Activated CD4-positive, alpha-beta T cell treated with anti-CD3 and anti-CD28 coated beads, Interleukin-2, amount 10 ng/mL, durations not matched to agents 7 days and 5 days (primary cell): Measurements from ENCODE around the gene DLK1. TPM values are rescaled to one million over a fixed set of nuclear protein-coding genes. Genes with fewer than 3 reads are reported as not detected.

Source experiments
- CTCF ChIA-PET: fragments of 350-600 bp; sonication (Branson Sonifier 250); formaldehyde crosslinking; loops from one replicate; lab custom pipeline; 2021; ENCODE audit warnings: antibody characterized with exemption; lab: Charles Lee
- POLR2A ChIA-PET: fragments of 350-600 bp; sonication (Branson Sonifier 250); formaldehyde crosslinking; loops from one replicate; lab custom pipeline; 2021; ENCODE audit warnings: antibody characterized with exemption; lab: Charles Lee
- DNase-seq: peaks from one replicate; pipeline ENCODE4 v3.0.0-alpha.2; 2020
- H3K27ac Mint-ChIP-seq: one replicate; pipeline ENCODE4 v1.8.0; 2021; ENCODE audit warnings: mild to moderate bottlenecking, moderate library complexity, mixed read lengths
- H3K27me3 Mint-ChIP-seq: one replicate; pipeline ENCODE4 v1.8.0; 2021; ENCODE audit warnings: mixed read lengths
- H3K36me3 Mint-ChIP-seq: one replicate; pipeline ENCODE4 v1.8.0; 2021; ENCODE audit warnings: low read depth, mixed read lengths
- H3K4me1 Mint-ChIP-seq: one replicate; pipeline ENCODE4 v1.8.0; 2021; ENCODE audit warnings: mixed read lengths
- H3K4me3 Mint-ChIP-seq: one replicate; pipeline ENCODE4 v1.8.0; 2021; ENCODE audit warnings: mild to moderate bottlenecking, moderate library complexity, mixed read lengths
- H3K9me3 Mint-ChIP-seq: one replicate; pipeline ENCODE4 v1.8.0; 2021; ENCODE audit warnings: mixed read lengths
- total RNA-seq, 2 experiments: library from RNA; stranded (reverse); gene quantifications; one replicate each; pipeline ENCODE4 v1.2.3, GENCODE V29; 2021

The DLK1 gene
- total RNA-seq, 2 experiments from 2014 or later, result not detected

GRCh38 chr14:100785626-100786025 is 58.9 kb downstream of the DLK1 start:
- no peak overlapping the region for H3K4me3 Mint-ChIP-seq
- no peaks in the 10 kb centered on the region for H3K9me3 Mint-ChIP-seq
- H3K36me3 Mint-ChIP-seq, result no peaks in the 10 kb centered on the region
- no peak overlapping the region for H3K27ac Mint-ChIP-seq
- ChIA-PET POLR2A (no interaction called here), CTCF (no interaction called here)
- H3K4me1 Mint-ChIP-seq, result no peaks in the 10 kb centered on the region
- DNase-seq, result no peak
- no peaks in the 10 kb centered on the region for H3K27me3 Mint-ChIP-seq

- POLR2A ChIA-PET, result no interaction called here
- no peaks in the 10 kb centered on the region for H3K27me3 Mint-ChIP-seq
- H3K4me1 Mint-ChIP-seq, result no peaks in the 10 kb centered on the region
- H3K36me3 Mint-ChIP-seq, result no peaks in the 10 kb centered on the region
- no peaks in the 10 kb centered on the region for H3K9me3 Mint-ChIP-seq
- CTCF ChIA-PET, result no interaction called here
- H3K27ac Mint-ChIP-seq, result no peak overlapping the region
- H3K4me3 Mint-ChIP-seq, result no peak overlapping the region
- DNase-seq, result no peak
Observed at GRCh38 chr14:100786131-100786530, 59.4 kb downstream of the DLK1 start.

- H3K4me3 Mint-ChIP-seq, result no peak overlapping the region
- H3K27ac Mint-ChIP-seq, result no peak overlapping the region
- DNase-seq, result no peak
- ChIA-PET CTCF (interaction anchor here (0.9 kb wide), 1 partner anchor 25 kb away, joined by 3 read pairs; no protein-coding TSS in a partner anchor), POLR2A (no interaction called here)
- H3K27me3 Mint-ChIP-seq, result no peaks in the 10 kb centered on the region
- H3K9me3 Mint-ChIP-seq, result no peaks in the 10 kb centered on the region
- no peaks in the 10 kb centered on the region for H3K36me3 Mint-ChIP-seq
- H3K4me1 Mint-ChIP-seq, result no peaks in the 10 kb centered on the region
Observed at GRCh38 chr14:100786576-100787219, 60.0 kb downstream of the DLK1 start.

GRCh38 chr14:100787659-100788058 is 61.0 kb downstream of the DLK1 start:
- ChIA-PET CTCF (interaction anchor here (0.9 kb wide), 1 partner anchor 26 kb away, joined by 3 read pairs; no protein-coding TSS in a partner anchor), POLR2A (no interaction called here)
- Mint-ChIP-seq H3K27me3 (no peaks in the 10 kb centered on the region), H3K27ac (no peak overlapping the region), H3K9me3 (no peaks in the 10 kb centered on the region), H3K4me3 (no peak overlapping the region), H3K4me1 (no peaks in the 10 kb centered on the region), H3K36me3 (no peaks in the 10 kb centered on the region)
- DNase-seq, result no peak

Other genes with a start within 250 kb of the DLK1 start
- under 1 TPM in 1 of 2 experiments, not detected in 1; 0.10 TPM for gene BEGAIN, start 139.5 kb upstream of the DLK1 start, total RNA-seq
- gene MEG3, start 99.2 kb downstream of the DLK1 start, total RNA-seq, result not detected
- not detected for gene RTL1, start 176.8 kb downstream of the DLK1 start, total RNA-seq